ENCODE results near the gene F2. TPM values are rescaled to one million over a fixed set of nuclear protein-coding genes. Genes with fewer than 3 reads are reported as not detected.

F2 gene
- total RNA-seq, 1 donor, result not detected

- H3K4me3 ChIP-seq (ENCODE audit: low read depth, low read length), result no peak overlapping the region
- no peak for DNase-seq (ENCODE audit: low read depth)
- TF ChIP-seq CTCF (IDR thresholded peaks at IDR 0.05; ENCODE audit: insufficient read depth, low read length), result no peak
Observed at GRCh38 chr11:46695345-46696211, 23.4 kb upstream of the F2 start.

DNA sequence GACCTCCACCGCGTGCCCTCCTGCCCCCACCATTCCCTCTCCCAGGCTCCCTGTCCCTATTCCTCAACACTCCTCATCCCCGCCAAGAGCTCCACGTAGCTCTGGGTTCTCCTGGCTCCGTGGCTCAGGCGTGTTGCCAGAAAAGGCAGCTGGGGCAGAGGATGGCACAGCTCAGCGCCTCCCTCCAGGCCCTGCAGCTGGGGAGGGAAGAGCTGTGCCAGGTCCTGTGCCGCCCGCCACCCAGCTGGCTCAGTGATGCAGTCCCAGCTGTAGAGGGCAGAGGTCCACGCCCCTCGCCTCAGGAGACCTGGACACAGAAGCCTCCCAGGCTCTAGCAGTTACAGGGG lies 22.8 kb upstream of the F2 start:
- H3K4me3 ChIP-seq (ENCODE audit: low read depth, low read length), result no peak overlapping the region
- no peak for TF ChIP-seq CTCF (IDR thresholded peaks at IDR 0.05; ENCODE audit: insufficient read depth, low read length)
- DNase-seq (ENCODE audit: low read depth), result no peak

GRCh38 chr11:46697303-46697702 lies 21.7 kb upstream of the F2 start:
- peak; percentile 13 for DNase-seq (ENCODE audit: low read depth)
- no peak overlapping the region for H3K4me3 ChIP-seq (ENCODE audit: low read depth, low read length)

GRCh38 chr11:46697723-46698122 lies 21.3 kb upstream of the F2 start:
- no peak overlapping the region for H3K4me3 ChIP-seq (ENCODE audit: low read depth, low read length)
- DNase-seq (ENCODE audit: low read depth), result no peak
- no peak for TF ChIP-seq CTCF (IDR thresholded peaks at IDR 0.05; ENCODE audit: insufficient read depth, low read length)

More at GRCh38 chr11:46697303-46697702, 21.7 kb upstream of the F2 start:
- TF ChIP-seq CTCF (IDR thresholded peaks at IDR 0.05; ENCODE audit: insufficient read depth, low read length), result no peak

GRCh38 chr11:46698597-46698996 lies 20.4 kb upstream of the F2 start:
- TF ChIP-seq CTCF (IDR thresholded peaks at IDR 0.05; ENCODE audit: insufficient read depth, low read length), result no peak
- H3K4me3 ChIP-seq (ENCODE audit: low read depth, low read length), result no peak overlapping the region
- DNase-seq (ENCODE audit: low read depth), result no peak

GRCh38 chr11:46700241-46701077 lies 18.6 kb upstream of the F2 start, which contains the start of the genes ARHGAP1 and ZNF408:
Gene ARHGAP1, minus strand, starts transcription at chr11:46700619. Its CDS starts 4,512 bp downstream, at chr11:46696107.
Gene ZNF408, plus strand, starts transcription at chr11:46701031. Its CDS starts 17 bp downstream, at chr11:46701048.
- peak; percentile 99 for DNase-seq (ENCODE audit: low read depth)
- no peak for TF ChIP-seq CTCF (IDR thresholded peaks at IDR 0.05; ENCODE audit: insufficient read depth, low read length)
- H3K4me3 ChIP-seq (ENCODE audit: low read depth, low read length), result peak within 1 kb of the TSS; percentile 99

Measured in fibroblast of the aortic adventitia (primary cell).